Adrenal gland (tissue), 12 donors: ENCODE results near the gene SPP1. TPM values are rescaled to one million over a fixed set of nuclear protein-coding genes. Genes with fewer than 3 reads are reported as not detected.

Experiments
- DNase-seq, 7 donors: peaks; one replicate each; pipeline ENCODE4 v3.0.0-alpha.2; 2019 to 2020
- H3K27ac ChIP-seq, 5 donors: fragments of 200-600 bp; sonication (generic) in 4 of 5; 1 replicate in 3 of 5; 2 replicates in 2 of 5; pipeline versions ENCODE4 v1.5.1 to v1.8.0; 2016 to 2020; ENCODE audit warnings: mild to moderate bottlenecking in 1 of 5
- H3K27me3 ChIP-seq: fragments of 200-600 bp; 2 replicates; pipeline ENCODE4 v1.8.0; 2021
- H3K36me3 ChIP-seq, 2 donors: fragments of 200-600 bp; replicated peaks in 1 of 2; 1 replicate in 1 of 2; 2 replicates in 1 of 2; pipeline versions ENCODE4 v1.5.1 to v1.8.0; 2018 to 2022
- H3K4me1 ChIP-seq, 2 donors: fragments of 200-600 bp; replicated peaks in 1 of 2; 1 replicate in 1 of 2; 2 replicates in 1 of 2; pipeline versions ENCODE4 v1.5.1 to v1.8.0; 2018 to 2021
- H3K4me3 ChIP-seq, 4 donors: fragments of 200-600 bp; sonication (generic) in 3 of 4; one replicate each; pipeline ENCODE4 v1.5.1; 2016 to 2018
- H3K9me3 ChIP-seq, 3 donors: fragments of 200-600 bp; sonication (generic) in 1 of 3; replicated peaks in 1 of 3; 1 replicate in 2 of 3; 2 replicates in 1 of 3; pipeline versions ENCODE4 v1.5.1 to v1.8.0; 2016 to 2021
- POLR2A ChIP-seq, 2 donors: fragments of 450-650 bp; IDR thresholded peaks; one replicate each; pipeline ENCODE4 v1.6.1; 2017; ENCODE audit warnings: antibody characterized with exemption in 2 of 2, mild to moderate bottlenecking in 2 of 2, moderate library complexity in 1 of 2
- WGBS, 4 donors: extraction: QIAGEN DNeasy Blood & Tissue Kit in 2 of 4; methylation state at CpG; one replicate each; pipeline versions ENCODE4 v1.1.5 to v1.1.7; 2013 to 2017; 5-methylcytosine and 5-hydroxymethylcytosine counted together
- intact Hi-C, 2 donors: fragments of 100-400 bp; cut with DNase I; formaldehyde crosslinking; loops; one replicate each; pipeline versions ENCODE4 v1.14.1 to v1.15.0; 2022 to 2023
- polyA plus RNA-seq, 3 donors: library from polyadenylated mRNA; stranded (reverse); fragments of 200-250 nt in 2 of 3; fragments of 350-450 nt in 1 of 3; fragmentation: Illumina TruSeq in 1 of 3; extraction: RNeasy Lipid Tissue Mini Kit (QIAGEN cat#74804) in 1 of 3; gene quantifications; one replicate each; pipeline ENCODE4 v1.2.3, GENCODE V29; 2013 to 2014
- total RNA-seq, 9 donors: library from RNA; depleted of rRNA in 4 of 9; stranded (reverse); fragments of >200 nt in 4 of 9; fragments of 120-200 nt in 1 of 9; fragmentation: NEBNext Ultra II Directional in 1 of 9; extraction: Animal tissue kit (Norgen Biotek cat#: 25700) in 1 of 9; gene quantifications; one replicate each; pipeline versions ENCODE4 v1.1.0 to v1.2.4, GENCODE V29; 2013 to 2023
- TF ChIP-seq, protein P1 (sequence below), 6 experiments: fragments of 450-650 bp in 4 of 6; fragments of 200-600 bp in 2 of 6; sonication (generic) in 1 of 6; IDR thresholded peaks; 1 replicate in 5 of 6; 2 replicates in 1 of 6; pipeline versions ENCODE4 v1.5.1 to v1.8.0; 2016 to 2021; ENCODE audit warnings: antibody characterized with exemption in 6 of 6, mild to moderate bottlenecking in 2 of 6, moderate library complexity in 1 of 6
- donor health status: healthy with polysubstance abuse.
- donor health status: Bipolar disorder and iron deficiency.
- donor health status: DM: yes; HTN: yes; CAD: no.
- donor health status: DM: no; HTN: no; CAD: no.
- donor health status: DM: no; HTN: no; CAD: no.
- donor health status: DM: yes; HTN: yes; CAD: no.

Gene SPP1
- total and polyA plus RNA-seq, 12 donors: 5.2 to 166 (median 39.3) TPM

DNA sequence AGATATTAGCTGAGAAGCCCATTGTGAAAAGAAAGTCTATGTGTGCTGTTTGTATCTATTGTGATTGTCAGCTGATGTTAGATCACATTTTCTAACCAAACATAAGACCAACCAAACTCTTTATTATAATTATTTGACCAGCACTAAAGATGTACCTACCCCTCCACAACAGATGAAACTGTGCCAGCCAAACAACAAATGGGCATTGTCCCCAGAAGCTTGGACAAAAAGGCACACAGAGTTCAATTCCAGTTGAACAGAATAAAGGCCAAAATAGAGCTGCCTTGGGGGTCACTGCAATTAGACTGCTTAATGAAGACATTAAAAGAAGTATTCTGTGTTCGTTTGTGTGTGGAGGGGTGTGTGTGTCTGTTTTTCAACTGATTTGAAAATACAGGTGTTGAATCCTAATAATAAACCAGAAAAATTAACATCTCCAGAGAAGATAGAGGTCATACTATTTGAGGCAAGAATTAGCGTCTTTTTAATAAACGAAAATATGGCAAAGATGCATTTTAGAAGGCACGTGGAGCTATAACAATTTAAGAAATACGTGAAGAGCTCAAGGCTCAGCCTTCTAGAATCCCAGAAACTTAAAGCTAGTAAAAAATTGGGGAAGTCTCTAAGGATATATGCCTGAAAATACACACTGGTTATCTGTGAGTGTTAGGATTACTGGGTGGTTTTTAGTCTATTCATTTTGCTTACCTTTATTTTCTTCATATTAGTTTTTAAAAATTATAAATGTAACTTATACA is 2.2 kb downstream of the SPP1 start:
- intact Hi-C loops: no loop called here

DNA sequence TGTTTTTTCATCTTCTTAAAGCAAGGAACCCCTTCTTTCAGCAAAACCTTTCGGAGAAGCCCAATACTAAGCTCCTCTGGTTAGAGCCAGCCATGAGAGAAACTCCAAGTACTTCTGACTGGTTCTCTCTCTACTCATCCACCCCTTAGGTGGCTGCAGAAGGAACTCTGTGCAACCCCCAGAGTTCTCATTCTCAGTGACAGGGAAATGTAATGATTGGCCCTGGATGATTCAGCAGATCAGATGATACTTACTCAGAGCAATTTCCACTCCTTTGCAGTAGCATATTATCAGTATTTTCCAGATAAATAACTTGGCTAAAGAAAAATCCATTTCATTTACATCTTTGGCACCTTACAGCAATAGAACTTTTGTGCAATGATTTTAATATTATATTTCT is 3.2 kb downstream of the SPP1 start:
- peak in 1 of 7 donors; percentile 20 for DNase-seq
- no peak overlapping the region for H3K4me3 ChIP-seq
- no peak for TF ChIP-seq POLR2A (IDR thresholded peaks at IDR 0.05)
- TF ChIP-seq, protein P1, sequence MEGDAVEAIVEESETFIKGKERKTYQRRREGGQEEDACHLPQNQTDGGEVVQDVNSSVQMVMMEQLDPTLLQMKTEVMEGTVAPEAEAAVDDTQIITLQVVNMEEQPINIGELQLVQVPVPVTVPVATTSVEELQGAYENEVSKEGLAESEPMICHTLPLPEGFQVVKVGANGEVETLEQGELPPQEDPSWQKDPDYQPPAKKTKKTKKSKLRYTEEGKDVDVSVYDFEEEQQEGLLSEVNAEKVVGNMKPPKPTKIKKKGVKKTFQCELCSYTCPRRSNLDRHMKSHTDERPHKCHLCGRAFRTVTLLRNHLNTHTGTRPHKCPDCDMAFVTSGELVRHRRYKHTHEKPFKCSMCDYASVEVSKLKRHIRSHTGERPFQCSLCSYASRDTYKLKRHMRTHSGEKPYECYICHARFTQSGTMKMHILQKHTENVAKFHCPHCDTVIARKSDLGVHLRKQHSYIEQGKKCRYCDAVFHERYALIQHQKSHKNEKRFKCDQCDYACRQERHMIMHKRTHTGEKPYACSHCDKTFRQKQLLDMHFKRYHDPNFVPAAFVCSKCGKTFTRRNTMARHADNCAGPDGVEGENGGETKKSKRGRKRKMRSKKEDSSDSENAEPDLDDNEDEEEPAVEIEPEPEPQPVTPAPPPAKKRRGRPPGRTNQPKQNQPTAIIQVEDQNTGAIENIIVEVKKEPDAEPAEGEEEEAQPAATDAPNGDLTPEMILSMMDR (IDR thresholded peaks at IDR 0.05): no peak
- no peaks in the 10 kb centered on the region for H3K36me3 ChIP-seq
- WGBS, 4 donors: 89 to 100% (median 98%) methylated on average over 1 of the region's 1 CpG
- H3K9me3 ChIP-seq: no peaks in the 10 kb centered on the region
- no peak overlapping the region for H3K27ac ChIP-seq
- intact Hi-C loops: no loop called here
- no peaks in the 10 kb centered on the region for H3K4me1 ChIP-seq
- no peaks in the 10 kb centered on the region for H3K27me3 ChIP-seq

More for the DNA sequence above, 2.2 kb downstream of the SPP1 start:
- no peaks in the 10 kb centered on the region for H3K36me3 ChIP-seq
- WGBS, 4 donors: 81 to 96% (median 87%) methylated on average over 5 of the region's 5 CpGs
- H3K27me3 ChIP-seq: no peaks in the 10 kb centered on the region
- DNase-seq: no peak
- H3K27ac ChIP-seq: no peak overlapping the region
- H3K4me3 ChIP-seq: no peak overlapping the region
- no peaks in the 10 kb centered on the region for H3K9me3 ChIP-seq
- TF ChIP-seq, protein P1 (IDR thresholded peaks at IDR 0.05): no peak
- no peak for TF ChIP-seq POLR2A (IDR thresholded peaks at IDR 0.05)
- peaks cover 0 to 6% of the 10 kb centered on the region in 2 donors for H3K4me1 ChIP-seq

DNA sequence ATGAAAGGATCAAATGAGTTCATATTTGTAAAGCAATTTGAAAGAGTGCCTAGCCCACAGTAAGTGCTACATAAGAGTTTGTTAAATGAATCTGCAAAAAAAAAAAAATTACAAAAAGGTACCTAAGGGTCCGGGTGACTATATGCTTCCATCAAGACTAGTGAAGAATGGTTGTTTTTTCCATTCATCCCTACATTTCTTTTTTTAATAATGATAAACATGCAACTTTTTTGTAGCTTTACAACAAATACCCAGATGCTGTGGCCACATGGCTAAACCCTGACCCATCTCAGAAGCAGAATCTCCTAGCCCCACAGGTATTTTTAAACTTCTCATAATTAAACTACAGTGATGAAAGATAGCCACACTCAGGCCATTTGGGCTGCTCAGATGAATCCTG is 4.3 kb downstream of the SPP1 start:
- Histone ChIP-seq H3K36me3 (no peaks in the 10 kb centered on the region), H3K4me3 (no peak overlapping the region), H3K9me3 (no peaks in the 10 kb centered on the region), H3K27me3 (no peaks in the 10 kb centered on the region), H3K4me1 (no peaks in the 10 kb centered on the region), H3K27ac (no peak overlapping the region)
- intact Hi-C loops: no loop called here
- no peak for DNase-seq
- 76 to 100% (median 93%) methylated on average over 1 of the region's 1 CpG for WGBS, 4 donors
- TF ChIP-seq, protein P1 (IDR thresholded peaks at IDR 0.05): no peak
- TF ChIP-seq POLR2A (IDR thresholded peaks at IDR 0.05): no peak

DNA sequence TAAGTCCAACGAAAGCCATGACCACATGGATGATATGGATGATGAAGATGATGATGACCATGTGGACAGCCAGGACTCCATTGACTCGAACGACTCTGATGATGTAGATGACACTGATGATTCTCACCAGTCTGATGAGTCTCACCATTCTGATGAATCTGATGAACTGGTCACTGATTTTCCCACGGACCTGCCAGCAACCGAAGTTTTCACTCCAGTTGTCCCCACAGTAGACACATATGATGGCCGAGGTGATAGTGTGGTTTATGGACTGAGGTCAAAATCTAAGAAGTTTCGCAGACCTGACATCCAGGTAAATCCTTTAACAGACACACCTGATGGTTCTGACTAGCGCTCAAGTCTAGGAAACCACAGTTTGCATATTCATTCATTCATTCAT is 6.0 kb downstream of the SPP1 start:
- H3K27ac ChIP-seq: no peak overlapping the region
- H3K27me3 ChIP-seq: peaks cover 5% of the 10 kb centered on the region
- intact Hi-C loops: no loop called here
- no peak for DNase-seq
- WGBS, 4 donors: 89 to 95% (median 90%) methylated on average over 7 to 8 of the region's 8 CpGs
- no peaks in the 10 kb centered on the region for H3K4me1 ChIP-seq
- TF ChIP-seq, protein P1 (IDR thresholded peaks at IDR 0.05): no peak
- TF ChIP-seq POLR2A (IDR thresholded peaks at IDR 0.05): no peak
- H3K4me3 ChIP-seq: no peak overlapping the region
- no peaks in the 10 kb centered on the region for H3K36me3 ChIP-seq
- no peaks in the 10 kb centered on the region for H3K9me3 ChIP-seq
